ENCODE measurements around the gene CAPZA2.

DNA sequence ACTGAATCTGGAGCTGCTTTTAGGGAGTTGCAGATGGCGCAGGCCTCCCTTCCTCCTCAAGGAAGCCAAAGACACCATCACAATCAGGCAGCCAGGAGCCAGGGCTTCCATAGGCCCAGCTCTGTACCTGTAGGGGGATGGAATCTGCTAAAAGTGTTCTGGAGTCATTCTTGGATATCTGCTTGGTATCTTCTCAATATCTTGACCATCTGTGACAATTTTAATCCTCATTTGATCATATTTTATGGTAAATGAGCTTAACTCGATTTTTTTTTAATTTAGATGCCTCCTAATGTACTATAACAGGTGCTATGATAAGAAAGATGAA, 94.1 kb downstream of the CAPZA2 start:
- TF ChIP-seq POLR2AphosphoS5 (IDR thresholded peaks at IDR 0.05; ENCODE audit: borderline replicate concordance, low read depth, low read length) = no peak
- TF ChIP-seq EZH2 (IDR thresholded peaks at IDR 0.05) = no peak
- TF ChIP-seq FOXP2 (optimal IDR thresholded peaks at IDR 0.05; ENCODE audit: control extremely low read depth, extremely low read length, insufficient read depth) = no peak
